Adipose tissue (tissue), 3 donors: ENCODE measurements around the gene MPV17. TPM values are rescaled to one million over a fixed set of nuclear protein-coding genes. Genes with fewer than 3 reads are reported as not detected.
A peak's percentile ranks its signal among the peaks of the same experiment; 100 is the strongest.
"Not testable (repeated sequence)": the region's sequence is repeated elsewhere in the genome, so short reads cannot be mapped to it uniquely, and the experiment has no call there.

Experiments used
- H3K27ac ChIP-seq: one replicate; pipeline ENCODE4 v1.5.1; 2013; ENCODE audit warnings: low read depth, low read length
- WGBS, 3 donors: extraction: QIAGEN DNeasy Blood & Tissue Kit; methylation state at CpG; one replicate each; pipeline ENCODE4 v1.1.7; 2013; 5-methylcytosine and 5-hydroxymethylcytosine counted together
- polyA plus RNA-seq, 3 donors: library from polyadenylated mRNA; stranded (reverse); fragments of 200-250 nt; gene quantifications; one replicate each; pipeline ENCODE4 v1.2.3, GENCODE V29; 2013
- donor health status: healthy with polysubstance abuse.
- donor health status: Bipolar disorder and iron deficiency.
- donor health status: healthy.

Gene MPV17
- polyA plus RNA-seq, 3 donors = 39.8 to 103 (median 76.3) TPM

GRCh38 chr2:27335311-27335710, 12.4 kb upstream of the MPV17 start:
- H3K27ac ChIP-seq = no peak overlapping the region
- WGBS, 3 donors = 86 to 95% (median 93%) methylated on average over 3 of the region's 3 CpGs

- H3K27ac ChIP-seq = no peak overlapping the region
- 63 to 92% (median 73%) methylated on average over 5 of the region's 5 CpGs for WGBS, 3 donors
Observed at GRCh38 chr2:27324720-27325119, 1.8 kb upstream of the MPV17 start.

GRCh38 chr2:27323596-27324285, 844 bp upstream of the MPV17 start:
- peak overlapping the region; percentile 53 for H3K27ac ChIP-seq
- WGBS, 3 donors = 11 to 20% (median 17%) methylated on average over 5 of the region's 5 CpGs

- 2 to 4% (median 2%) methylated on average over 10 of the region's 10 CpGs for WGBS, 3 donors
- H3K27ac ChIP-seq = no peak overlapping the region
Observed at GRCh38 chr2:27322301-27322765, 564 bp downstream of the MPV17 start.

GRCh38 chr2:27320958-27321543, 1.8 kb downstream of the MPV17 start:
- WGBS, 3 donors = 45 to 58% (median 54%) methylated on average over 8 of the region's 8 CpGs
- no peak overlapping the region for H3K27ac ChIP-seq

- H3K27ac ChIP-seq = not testable (repeated sequence)
Observed at GRCh38 chr2:27319839-27320238, 3.1 kb downstream of the MPV17 start.

GRCh38 chr2:27316655-27317412, 6.1 kb downstream of the MPV17 start:
- no peak overlapping the region for H3K27ac ChIP-seq
- WGBS, 3 donors = 44 to 66% (median 66%) methylated on average over 12 of the region's 12 CpGs

More at GRCh38 chr2:27319839-27320238, 3.1 kb downstream of the MPV17 start:
- 90 to 96% (median 95%) methylated on average over 14 to 15 of the region's 15 CpGs for WGBS, 3 donors

GRCh38 chr2:27315122-27315521, 7.8 kb downstream of the MPV17 start:
- WGBS, 3 donors = 75 to 86% (median 82%) methylated on average over 8 of the region's 8 CpGs
- no peak overlapping the region for H3K27ac ChIP-seq

GRCh38 chr2:27314709-27315108, 8.2 kb downstream of the MPV17 start:
- no peak overlapping the region for H3K27ac ChIP-seq
- 83 to 92% (median 90%) methylated on average over 9 of the region's 9 CpGs for WGBS, 3 donors

- 90 to 92% (median 90%) methylated on average over 8 of the region's 8 CpGs for WGBS, 3 donors
- H3K27ac ChIP-seq = no peak overlapping the region
Observed at GRCh38 chr2:27313882-27314645, 8.8 kb downstream of the MPV17 start.

- 96 to 100% (median 98%) methylated on average over 3 of the region's 3 CpGs for WGBS, 3 donors
- H3K27ac ChIP-seq = no peak overlapping the region
Observed at GRCh38 chr2:27312152-27312551, 10.7 kb downstream of the MPV17 start.

- no peak overlapping the region for H3K27ac ChIP-seq
- 75 to 93% (median 85%) methylated on average over 6 of the region's 6 CpGs for WGBS, 3 donors
Observed at GRCh38 chr2:27309651-27310050, 13.2 kb downstream of the MPV17 start.

GRCh38 chr2:27308359-27308881, 14.5 kb downstream of the MPV17 start, which contains the start of gene UCN:
Gene UCN (minus strand): TSS chr2:27308445. CDS start chr2:27307895, 550 bp downstream.
- WGBS, 3 donors = 39 to 51% (median 50%) methylated on average over 25 of the region's 25 CpGs
- H3K27ac ChIP-seq = no peak within 1 kb of the TSS

- no peak overlapping the region for H3K27ac ChIP-seq
- 16 to 20% (median 16%) methylated on average over 51 to 75 of the region's 75 CpGs for WGBS, 3 donors
Observed at GRCh38 chr2:27307545-27308358, 15.1 kb downstream of the MPV17 start.

- no peak overlapping the region for H3K27ac ChIP-seq
- 9 to 18% (median 12%) methylated on average over 14 of the region's 14 CpGs for WGBS, 3 donors
Observed at GRCh38 chr2:27307287-27307544, 15.7 kb downstream of the MPV17 start.

GRCh38 chr2:27306573-27307286, 16.2 kb downstream of the MPV17 start:
- no peak overlapping the region for H3K27ac ChIP-seq
- WGBS, 3 donors = 3 to 7% (median 3%) methylated on average over 48 to 51 of the region's 51 CpGs

GRCh38 chr2:27306136-27306535, 16.8 kb downstream of the MPV17 start:
- H3K27ac ChIP-seq = no peak overlapping the region
- WGBS, 3 donors = 22 to 33% (median 29%) methylated on average over 24 to 26 of the region's 26 CpGs
